A673 (cell line): Measurements from ENCODE around the gene KRTAP10-10. TPM values are rescaled to one million over a fixed set of nuclear protein-coding genes. Genes with fewer than 3 reads are reported as not detected.

Source experiments
- BruUV-seq: library from RNA; stranded (reverse); fragments of 400-500 nt; replicated peaks from 2 replicates; lab custom pipeline; 2021; lab: Mats Ljungman, UMichigan
- CTCF ChIA-PET: fragments of 300-600 bp; sonication (Branson Sonifier 250); formaldehyde crosslinking; loops from one replicate; lab custom pipeline; 2022; ENCODE audit warnings: antibody characterized with exemption; lab: Charles Lee
- POLR2A ChIA-PET: fragments of 300-600 bp; sonication (Branson Sonifier 250); formaldehyde crosslinking; loops from one replicate; lab custom pipeline; 2022; ENCODE audit warnings: antibody characterized with exemption; ENCODE audit not compliant: low non-redundant PET; lab: Charles Lee
- DNase-seq: peaks from one replicate; pipeline ENCODE4 v3.0.0-alpha.2; 2015; ENCODE audit warnings: low spot score
- H3K27ac ChIP-seq: fragments of 200-600 bp; sonication (generic); 2 replicates; pipeline ENCODE4 v1.5.1; 2016; ENCODE audit warnings: mixed run types, low read depth, mild to moderate bottlenecking, mixed read lengths, antibody characterized with exemption, low read length; ENCODE audit not compliant: poor library complexity, severe bottlenecking
- H3K27me3 ChIP-seq: fragments of 200-600 bp; sonication (generic); replicated peaks from 2 replicates; pipeline ENCODE4 v1.6.1; 2017; ENCODE audit warnings: mixed run types, low read depth, mild to moderate bottlenecking, mixed read lengths, antibody characterized with exemption, low read length; ENCODE audit not compliant: insufficient read depth, poor library complexity
- H3K36me3 ChIP-seq: fragments of 200-600 bp; sonication (generic); 2 replicates; pipeline ENCODE4 v1.6.1; 2016; ENCODE audit warnings: mixed run types, mild to moderate bottlenecking, mixed read lengths, antibody characterized with exemption, low read length; ENCODE audit not compliant: insufficient read depth, poor library complexity, severe bottlenecking
- H3K4me1 ChIP-seq: fragments of 200-600 bp; sonication (generic); 2 replicates; pipeline ENCODE4 v1.6.1; 2017; ENCODE audit warnings: mixed run types, mild to moderate bottlenecking, mixed read lengths, antibody characterized with exemption, low read length; ENCODE audit not compliant: insufficient read depth, poor library complexity, severe bottlenecking
- H3K4me3 ChIP-seq: fragments of 200-600 bp; sonication (generic); 2 replicates; pipeline ENCODE4 v1.5.1; 2016; ENCODE audit warnings: low read depth, mixed run types, mild to moderate bottlenecking, mixed read lengths, low read length; ENCODE audit not compliant: poor library complexity, severe bottlenecking
- H3K9me3 ChIP-seq: fragments of 200-600 bp; sonication (generic); 2 replicates; pipeline ENCODE4 v1.6.1; 2016; ENCODE audit warnings: mixed run types, low read depth, mild to moderate bottlenecking, mixed read lengths, antibody characterized with exemption, low read length; ENCODE audit not compliant: poor library complexity, severe bottlenecking
- CTCF ChIP-seq: fragments of 300-800, 200-600 bp; sonication (generic); conservative IDR thresholded peaks from 2 replicates; pipeline ENCODE4 v1.5.1; 2017; ENCODE audit warnings: low read depth, mild to moderate bottlenecking, antibody characterized with exemption, low read length, moderate library complexity, mixed read lengths
- EZH2 ChIP-seq: fragments of 200-600 bp; sonication (generic); IDR thresholded peaks from 2 replicates; pipeline ENCODE4 v1.6.1; 2017; ENCODE audit warnings: borderline replicate concordance, low read depth, mild to moderate bottlenecking, mixed read lengths, antibody characterized with exemption, low read length; ENCODE audit not compliant: poor library complexity, severe bottlenecking
- intact Hi-C: fragments of 100-400 bp; cut with micrococcal nuclease; formaldehyde crosslinking; loops from one replicate; pipeline ENCODE4 v1.10.0; 2022; ENCODE audit not compliant: unreplicated experiment
- total RNA-seq: library from RNA; stranded (reverse); gene quantifications from 2 replicates; pipeline ENCODE4 v1.2.3, GENCODE V29; 2021

The KRTAP10-10 gene
- total RNA-seq, 1 experiment from 2014 or later: not detected

- intact Hi-C loops: no loop called here
- Histone ChIP-seq H3K4me3 (no peak overlapping the region), H3K36me3 (no peaks in the 10 kb centered on the region), H3K9me3 (peaks cover under 1% of the 10 kb centered on the region), H3K4me1 (peaks cover 4% of the 10 kb centered on the region), H3K27me3 (no peaks in the 10 kb centered on the region), H3K27ac (peak overlapping the region; percentile 15)
- CTCF ChIA-PET: no interaction called here
- POLR2A ChIA-PET: no interaction called here
- DNase-seq: no peak
- TF ChIP-seq EZH2: no peak
- TF ChIP-seq CTCF: no peak
- no TSS peak for BruUV-seq
These were observed 49.8 kb downstream of the KRTAP10-10 start for GRCh38 chr21:44686843-44687561.

DNA sequence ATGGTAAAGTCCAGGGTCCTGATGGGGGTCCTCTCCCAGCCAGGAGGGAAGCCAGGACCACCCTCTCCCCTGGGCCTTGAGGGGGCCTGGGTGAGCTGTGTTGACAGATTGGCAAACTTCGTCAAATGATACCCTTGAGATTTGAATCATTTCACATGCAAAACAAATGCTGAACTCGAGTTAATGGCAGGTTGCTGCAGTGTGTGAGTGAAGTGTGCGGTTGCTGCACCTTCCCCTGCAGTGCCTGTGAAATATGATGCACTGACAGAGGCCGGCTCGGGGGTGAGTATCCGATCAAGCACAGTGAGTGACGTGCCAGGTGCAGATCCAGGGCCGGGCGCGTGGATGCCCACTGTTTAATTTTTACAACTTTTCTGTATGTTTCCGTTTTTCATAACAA lies 50.5 kb downstream of the KRTAP10-10 start:
- Histone ChIP-seq H3K4me3 (no peak overlapping the region), H3K27ac (no peak overlapping the region), H3K36me3 (no peaks in the 10 kb centered on the region), H3K27me3 (no peaks in the 10 kb centered on the region), H3K9me3 (peaks cover 7% of the 10 kb centered on the region), H3K4me1 (peaks cover 4% of the 10 kb centered on the region)
- no TSS peak for BruUV-seq
- DNase-seq: no peak
- TF ChIP-seq EZH2 (no peak), CTCF (no peak)
- intact Hi-C loops: no loop called here
- CTCF ChIA-PET: no interaction called here
- POLR2A ChIA-PET: no interaction called here

Other genes starting within 250 kb of the KRTAP10-10 start
- gene LRRC3, start 181.8 kb upstream of the KRTAP10-10 start, total RNA-seq: 1.5 and 3.1 TPM in 2 replicates
- gene KRTAP10-1, start 97.2 kb upstream of the KRTAP10-10 start, total RNA-seq: 0.28 and 0.47 TPM in 2 replicates
- 0.26 and 0.69 TPM in 2 replicates for gene KRTAP10-2, start 85.9 kb upstream of the KRTAP10-10 start, total RNA-seq
- 0.62 TPM in 1 of 2 replicates, not detected in the other for gene KRTAP10-3, start 78.6 kb upstream of the KRTAP10-10 start, total RNA-seq
- not detected in 2 replicates for gene KRTAP10-4, start 63.6 kb upstream of the KRTAP10-10 start, total RNA-seq
- gene KRTAP10-5, start 56.8 kb upstream of the KRTAP10-10 start, total RNA-seq: 0.33 TPM in 1 of 2 replicates, not detected in the other
- gene KRTAP10-6, start 44.9 kb upstream of the KRTAP10-10 start, total RNA-seq: 0.39 TPM in 1 of 2 replicates, not detected in the other
- gene KRTAP10-7, start 36.8 kb upstream of the KRTAP10-10 start, total RNA-seq: not detected in 2 replicates
- not detected in 2 replicates for gene KRTAP10-8, start 25.3 kb upstream of the KRTAP10-10 start, total RNA-seq
- gene KRTAP10-9, start 10.3 kb upstream of the KRTAP10-10 start, total RNA-seq: not detected in 2 replicates
- not detected in 2 replicates for gene KRTAP10-11, start 9.1 kb downstream of the KRTAP10-10 start, total RNA-seq
- gene KRTAP12-4, start 17.3 kb downstream of the KRTAP10-10 start, total RNA-seq: 0.81 and 1.0 TPM in 2 replicates
- not detected in 2 replicates for gene KRTAP12-3, start 20.6 kb downstream of the KRTAP10-10 start, total RNA-seq
- gene KRTAP12-2, start 29.6 kb downstream of the KRTAP10-10 start, total RNA-seq: 1.6 and 1.8 TPM in 2 replicates
- gene KRTAP12-1, start 44.8 kb downstream of the KRTAP10-10 start, total RNA-seq: 0.80 and 2.8 TPM in 2 replicates
- gene KRTAP10-12, start 59.8 kb downstream of the KRTAP10-10 start, total RNA-seq: not detected in 2 replicates
- 8.3 and 12.4 TPM in 2 replicates for gene TSPEAR, start 74.2 kb downstream of the KRTAP10-10 start, total RNA-seq
- gene UBE2G2, start 164.5 kb downstream of the KRTAP10-10 start, total RNA-seq: 204 and 212 TPM in 2 replicates
- 124 and 132 TPM in 2 replicates for gene SUMO3, start 180.7 kb downstream of the KRTAP10-10 start, total RNA-seq
- 216 and 217 TPM in 2 replicates for gene PTTG1IP, start 236.3 kb downstream of the KRTAP10-10 start, total RNA-seq